Measurements from ENCODE around the gene DAPK1. TPM values are rescaled to one million over a fixed set of nuclear protein-coding genes. Genes with fewer than 3 reads are reported as not detected.
A peak's percentile ranks its signal among the peaks of the same experiment; 100 is the strongest.

The DAPK1 gene
- total and polyA plus RNA-seq, 8 donors, result 29.1 to 98.7 (median 45.4) TPM

GRCh38 chr9:87516926-87517290, 19.2 kb downstream of the DAPK1 start:
- no peak for DNase-seq
- H3K4me1 ChIP-seq, result peaks cover 0 to 13% (median 0%) of the 10 kb centered on the region in 3 donors
- H3K36me3 ChIP-seq, result no peaks in the 10 kb centered on the region
- TF ChIP-seq CTCF (IDR thresholded peaks at IDR 0.05), result no peak
- no peaks in the 10 kb centered on the region for H3K9me3 ChIP-seq
- no peak for FAIRE-seq
- H3K4me3 ChIP-seq, result no peak overlapping the region
- no peak for ATAC-seq
- H3K27ac ChIP-seq, result no peak overlapping the region
- H3K27me3 ChIP-seq, result no peaks in the 10 kb centered on the region
- intact Hi-C loops (cut with DNase I), result no loop called here
- 82 to 87% methylated on average over 3 of the region's 3 CpGs for WGBS, 2 donors

DNA sequence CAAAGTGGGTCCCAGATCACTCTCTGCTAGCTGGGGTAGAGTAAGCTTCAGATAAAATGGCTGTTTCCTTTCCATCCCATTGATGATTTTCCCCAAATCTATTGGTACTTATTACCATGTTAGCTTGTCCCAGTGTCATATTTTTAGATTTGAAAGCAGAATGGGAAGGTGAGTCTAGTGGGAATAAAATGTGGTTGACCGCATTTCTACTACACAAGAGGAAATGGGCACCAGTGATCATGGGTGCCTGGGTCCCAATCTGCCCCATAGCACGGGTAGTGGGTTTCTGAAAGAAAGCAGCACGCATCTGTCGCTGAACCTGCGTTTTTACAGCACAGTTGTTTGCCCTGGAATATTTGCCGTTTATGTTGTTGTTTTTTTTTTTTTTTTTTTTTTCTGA, 20.1 kb downstream of the DAPK1 start:
- H3K9me3 ChIP-seq, result no peaks in the 10 kb centered on the region
- WGBS, 2 donors, result 83 to 85% methylated on average over 6 of the region's 6 CpGs
- FAIRE-seq (no peak), DNase-seq (no peak), ATAC-seq (no peak)
- H3K4me1 ChIP-seq, result peaks cover 0 to 13% (median 0%) of the 10 kb centered on the region in 3 donors
- no peak for TF ChIP-seq CTCF (IDR thresholded peaks at IDR 0.05)
- H3K27ac ChIP-seq, result no peak overlapping the region
- H3K4me3 ChIP-seq, result no peak overlapping the region
- no peaks in the 10 kb centered on the region for H3K27me3 ChIP-seq
- intact Hi-C loops (cut with DNase I), result no loop called here
- H3K36me3 ChIP-seq, result no peaks in the 10 kb centered on the region

- FAIRE-seq, result no peak
Measured at GRCh38 chr9:87518702-87519335, 21.2 kb downstream of the DAPK1 start.

GRCh38 chr9:87519461-87519860, 21.8 kb downstream of the DAPK1 start:
- H3K36me3 ChIP-seq, result no peaks in the 10 kb centered on the region
- H3K27me3 ChIP-seq, result no peaks in the 10 kb centered on the region
- DNase-seq (no peak), ATAC-seq (peak in 1 of 4 donors; percentile 21), FAIRE-seq (no peak)
- intact Hi-C loops (cut with DNase I), result no loop called here
- no peaks in the 10 kb centered on the region for H3K9me3 ChIP-seq
- no peak overlapping the region for H3K27ac ChIP-seq
- 77 to 83% methylated on average over 3 of the region's 3 CpGs for WGBS, 2 donors
- peaks cover 0 to 13% (median 0%) of the 10 kb centered on the region in 3 donors for H3K4me1 ChIP-seq
- no peak overlapping the region for H3K4me3 ChIP-seq
- no peak for TF ChIP-seq CTCF (IDR thresholded peaks at IDR 0.05)

More at GRCh38 chr9:87518702-87519335, 21.2 kb downstream of the DAPK1 start:
- Histone ChIP-seq H3K27me3 (no peaks in the 10 kb centered on the region), H3K4me1 (peaks cover 0 to 13% (median 0%) of the 10 kb centered on the region in 3 donors), H3K36me3 (no peaks in the 10 kb centered on the region), H3K9me3 (no peaks in the 10 kb centered on the region), H3K4me3 (no peak overlapping the region), H3K27ac (no peak overlapping the region)
- DNase-seq, result no peak
- TF ChIP-seq CTCF (IDR thresholded peaks at IDR 0.05), result no peak
- ATAC-seq, result peak in 3 of 4 donors; percentile 65 to 75 (median 66)
- WGBS, 2 donors, result 55 to 58% methylated on average over 12 of the region's 12 CpGs
- intact Hi-C loops (cut with DNase I), result no loop called here

- intact Hi-C loops (cut with DNase I), result no loop called here
- 77 to 79% methylated on average over 6 of the region's 6 CpGs for WGBS, 2 donors
- DNase-seq, result no peak
- H3K9me3 ChIP-seq, result no peaks in the 10 kb centered on the region
- H3K36me3 ChIP-seq, result no peaks in the 10 kb centered on the region
- H3K4me3 ChIP-seq, result no peak overlapping the region
- no peak for ATAC-seq
- H3K27ac ChIP-seq, result no peak overlapping the region
- no peaks in the 10 kb centered on the region for H3K27me3 ChIP-seq
- no peak for TF ChIP-seq CTCF (IDR thresholded peaks at IDR 0.05)
- H3K4me1 ChIP-seq, result peaks cover 0 to 13% (median 0%) of the 10 kb centered on the region in 3 donors
- no peak for FAIRE-seq
Measured at GRCh38 chr9:87520172-87520683, 22.6 kb downstream of the DAPK1 start.
